ENCODE data around the gene CCSER1. TPM values are rescaled to one million over a fixed set of nuclear protein-coding genes. Genes with fewer than 3 reads are reported as not detected.
"Not testable (repeated sequence)": the region's sequence is repeated elsewhere in the genome, so short reads cannot be mapped to it uniquely, and the experiment has no call there.

The CCSER1 gene
- total and polyA plus RNA-seq, 10 donors = 1.3 to 30.4 (median 20.4) TPM

DNA sequence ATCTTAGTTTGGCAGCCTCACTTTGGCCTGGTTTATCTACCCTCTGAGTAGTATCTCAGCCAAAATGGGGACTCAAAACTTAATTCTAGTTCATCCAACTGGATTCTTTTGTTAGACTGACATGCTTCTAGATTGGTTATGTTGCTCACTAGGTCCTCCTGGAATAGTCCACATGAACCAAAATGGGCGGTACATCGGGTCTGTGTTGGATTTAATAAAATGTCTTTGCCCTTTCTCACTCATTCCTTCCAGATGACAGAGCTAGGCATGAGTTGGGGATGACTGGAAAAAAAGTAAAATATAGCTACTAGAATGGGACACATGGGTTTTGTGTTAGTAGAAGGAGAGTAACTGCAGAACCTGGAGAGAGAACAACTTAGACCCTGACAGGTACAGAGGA, 247.9 kb downstream of the CCSER1 start:
- H3K36me3 ChIP-seq = no peaks in the 10 kb centered on the region
- intact Hi-C loops (cut with DNase I; ENCODE audit: low total_unique reads) = no loop called here
- H3K4me3 ChIP-seq = no peak overlapping the region
- DNase-seq = no peak
- no peaks in the 10 kb centered on the region for H3K4me1 ChIP-seq
- WGBS, 5 donors = 87 to 98% (median 94%) methylated on average over 2 of the region's 2 CpGs
- no peaks in the 10 kb centered on the region for H3K9me3 ChIP-seq
- TF ChIP-seq POLR2AphosphoS5 (IDR thresholded peaks at IDR 0.05) (no peak), POLR2A (IDR thresholded peaks at IDR 0.05) (no peak)
- TF ChIP-seq, protein P1, sequence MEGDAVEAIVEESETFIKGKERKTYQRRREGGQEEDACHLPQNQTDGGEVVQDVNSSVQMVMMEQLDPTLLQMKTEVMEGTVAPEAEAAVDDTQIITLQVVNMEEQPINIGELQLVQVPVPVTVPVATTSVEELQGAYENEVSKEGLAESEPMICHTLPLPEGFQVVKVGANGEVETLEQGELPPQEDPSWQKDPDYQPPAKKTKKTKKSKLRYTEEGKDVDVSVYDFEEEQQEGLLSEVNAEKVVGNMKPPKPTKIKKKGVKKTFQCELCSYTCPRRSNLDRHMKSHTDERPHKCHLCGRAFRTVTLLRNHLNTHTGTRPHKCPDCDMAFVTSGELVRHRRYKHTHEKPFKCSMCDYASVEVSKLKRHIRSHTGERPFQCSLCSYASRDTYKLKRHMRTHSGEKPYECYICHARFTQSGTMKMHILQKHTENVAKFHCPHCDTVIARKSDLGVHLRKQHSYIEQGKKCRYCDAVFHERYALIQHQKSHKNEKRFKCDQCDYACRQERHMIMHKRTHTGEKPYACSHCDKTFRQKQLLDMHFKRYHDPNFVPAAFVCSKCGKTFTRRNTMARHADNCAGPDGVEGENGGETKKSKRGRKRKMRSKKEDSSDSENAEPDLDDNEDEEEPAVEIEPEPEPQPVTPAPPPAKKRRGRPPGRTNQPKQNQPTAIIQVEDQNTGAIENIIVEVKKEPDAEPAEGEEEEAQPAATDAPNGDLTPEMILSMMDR (IDR thresholded peaks at IDR 0.05 in 8 of 11, conservative IDR thresholded peaks at IDR 0.05 in 3 of 11) = no peak
- H3K27me3 ChIP-seq (replicated peaks in 1 of 7) = no peaks in the 10 kb centered on the region
- H3K27ac ChIP-seq = no peak overlapping the region

DNA sequence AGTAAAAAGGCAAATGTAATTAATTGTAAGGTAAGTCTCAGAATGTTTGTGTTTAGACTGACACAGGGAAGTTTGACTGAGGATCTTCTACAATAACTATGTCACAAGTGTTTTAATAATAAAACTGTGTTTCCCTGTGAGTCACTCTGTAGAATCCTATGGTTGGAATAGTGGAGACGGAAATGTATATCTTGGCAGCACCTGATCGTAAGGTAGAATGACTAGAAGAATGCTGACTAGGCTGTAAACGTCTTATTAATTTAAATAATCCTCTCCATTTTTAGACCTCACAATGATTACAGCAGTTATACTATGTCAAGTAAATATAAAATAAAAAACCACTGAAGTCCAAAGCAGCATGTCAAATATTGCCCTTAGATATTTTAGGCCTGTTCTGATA, 266.0 kb downstream of the CCSER1 start:
- TF ChIP-seq, protein P1 (IDR thresholded peaks at IDR 0.05 in 8 of 11, conservative IDR thresholded peaks at IDR 0.05 in 3 of 11) = no peak
- no peak for TF ChIP-seq POLR2A (IDR thresholded peaks at IDR 0.05)
- no peak for TF ChIP-seq POLR2AphosphoS5 (IDR thresholded peaks at IDR 0.05)
- Histone ChIP-seq H3K4me1 (no peaks in the 10 kb centered on the region), H3K27me3 (replicated peaks in 1 of 7) (no peaks in the 10 kb centered on the region), H3K27ac (no peak overlapping the region), H3K4me3 (no peak overlapping the region), H3K36me3 (no peaks in the 10 kb centered on the region), H3K9me3 (no peaks in the 10 kb centered on the region)
- DNase-seq = no peak
- intact Hi-C loops (cut with DNase I; ENCODE audit: low total_unique reads) = no loop called here
- 88 to 96% (median 91%) methylated on average over 3 of the region's 3 CpGs for WGBS, 5 donors

DNA sequence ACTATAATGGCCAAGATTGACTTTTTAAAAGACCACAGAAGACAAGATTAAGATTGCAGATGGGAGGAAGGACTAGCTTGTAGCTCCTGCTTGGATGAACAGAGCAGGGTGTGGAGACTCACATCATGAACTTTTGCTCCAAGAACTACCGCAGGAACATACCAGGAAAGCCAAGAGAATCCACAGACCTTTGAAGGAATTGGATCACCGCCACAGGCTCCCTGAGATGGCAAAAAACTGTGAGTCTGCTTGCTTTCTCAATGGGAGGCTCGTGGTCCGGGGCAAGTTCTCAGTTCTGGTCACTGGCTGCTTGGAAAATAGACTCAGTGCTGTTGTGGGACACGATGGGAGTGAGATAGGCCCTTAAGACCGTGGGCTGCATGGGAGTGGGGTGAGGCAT, 276.6 kb downstream of the CCSER1 start:
- H3K9me3 ChIP-seq = peaks cover 0 to 20% (median 13%) of the 10 kb centered on the region in 8 donors

DNA sequence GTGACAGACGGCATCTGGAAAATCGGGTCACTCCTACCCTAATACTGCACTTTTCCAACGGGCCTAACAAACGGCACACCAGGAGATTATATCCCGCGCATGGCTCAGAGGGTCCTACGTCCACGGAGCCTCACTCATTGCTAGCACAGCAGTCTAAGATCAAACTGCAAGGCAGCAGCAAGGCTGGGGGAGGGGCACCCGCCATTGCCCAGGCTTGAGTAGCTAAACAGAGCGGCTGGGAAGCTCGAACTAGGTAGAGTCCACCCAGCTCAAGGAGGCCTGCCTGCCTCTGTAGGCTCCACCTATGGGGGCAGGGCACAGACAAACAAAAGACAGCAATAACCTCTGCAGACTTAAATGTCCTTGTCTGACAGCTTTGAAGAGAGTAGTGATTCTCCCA, 280.7 kb downstream of the CCSER1 start:
- intact Hi-C loops (cut with DNase I; ENCODE audit: low total_unique reads); H3K4me3 ChIP-seq; H3K4me1 ChIP-seq; DNase-seq; H3K27me3 ChIP-seq (replicated peaks in 1 of 7); H3K27ac ChIP-seq: not testable (repeated sequence)
- 88 to 96% (median 93%) methylated on average over 8 to 11 of the region's 11 CpGs for WGBS, 5 donors
- H3K9me3 ChIP-seq = peaks cover 0 to 23% (median 14%) of the 10 kb centered on the region in 8 donors
- peaks cover 0 to 11% (median 0%) of the 10 kb centered on the region in 6 donors for H3K36me3 ChIP-seq

More for the DNA sequence above, 276.6 kb downstream of the CCSER1 start:
- no peak overlapping the region for H3K27ac ChIP-seq
- H3K36me3 ChIP-seq = peaks cover 0 to 21% (median 0%) of the 10 kb centered on the region in 6 donors
- TF ChIP-seq POLR2A (IDR thresholded peaks at IDR 0.05) (no peak), POLR2AphosphoS5 (IDR thresholded peaks at IDR 0.05) (no peak)
- TF ChIP-seq, protein P1 (IDR thresholded peaks at IDR 0.05 in 8 of 11, conservative IDR thresholded peaks at IDR 0.05 in 3 of 11) = no peak
- DNase-seq = no peak
- no peak overlapping the region for H3K4me3 ChIP-seq
- no peaks in the 10 kb centered on the region for H3K4me1 ChIP-seq
- WGBS, 5 donors = 76 to 93% (median 89%) methylated on average over 6 of the region's 6 CpGs
- no peaks in the 10 kb centered on the region for H3K27me3 ChIP-seq (replicated peaks in 1 of 7)
- intact Hi-C loops (cut with DNase I; ENCODE audit: low total_unique reads) = no loop called here

DNA sequence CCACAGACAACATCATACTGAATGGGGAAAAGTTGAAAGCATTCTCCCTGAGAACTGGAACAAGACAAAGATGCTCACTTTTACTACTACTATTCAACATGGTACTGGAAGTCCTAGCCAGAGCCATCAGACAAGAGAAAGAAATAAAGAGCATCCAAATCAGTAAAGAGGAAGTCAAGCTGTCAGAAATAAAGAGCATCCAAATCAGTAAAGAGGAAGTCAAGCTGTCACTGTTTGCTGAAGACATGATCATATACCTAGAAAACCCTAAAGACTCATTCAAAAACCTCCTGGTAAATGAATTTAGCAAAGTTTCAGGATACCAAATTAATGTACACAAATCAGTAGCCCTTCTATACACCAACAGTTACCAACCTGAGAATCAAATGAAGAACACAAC, 285.6 kb downstream of the CCSER1 start:
- H3K36me3 ChIP-seq; H3K4me1 ChIP-seq; H3K4me3 ChIP-seq; H3K27ac ChIP-seq; intact Hi-C loops (cut with DNase I; ENCODE audit: low total_unique reads); DNase-seq; H3K27me3 ChIP-seq (replicated peaks in 1 of 7): not testable (repeated sequence)
- peaks cover 0 to 12% (median 9%) of the 10 kb centered on the region in 8 donors for H3K9me3 ChIP-seq
